B cell (primary cell): ENCODE data around the gene BZW1. TPM values are rescaled to one million over a fixed set of nuclear protein-coding genes. Genes with fewer than 3 reads are reported as not detected.

ENCODE experiments used
- ATAC-seq: fragments of 200-7000 bp; cut with Tn5 transposase; one replicate; pipeline ENCODE4 v1.10.0; 2021; ENCODE audit warnings: low read depth, mild to moderate bottlenecking, moderate number of reproducible peaks, moderate library complexity
- CTCF ChIA-PET: fragments of 350-600 bp; sonication (Branson Sonifier 250); formaldehyde crosslinking; loops from one replicate; lab custom pipeline; 2021; ENCODE audit warnings: antibody characterized with exemption, inconsistent platforms; lab: Charles Lee
- POLR2A ChIA-PET: fragments of 350-600 bp; sonication (Branson Sonifier 250); formaldehyde crosslinking; loops from one replicate; lab custom pipeline; 2021; ENCODE audit warnings: antibody characterized with exemption; lab: Charles Lee
- DNase-seq: peaks from one replicate; pipeline ENCODE4 v3.0.0; 2013
- H2AFZ ChIP-seq: 2 replicates; pipeline ENCODE4 v1.6.1; 2012; ENCODE audit warnings: mild to moderate bottlenecking, low read depth, low read length; ENCODE audit not compliant: insufficient read depth, poor library complexity, severe bottlenecking
- H3K27ac ChIP-seq, 2 donors: 1 replicate in 1 of 2; 2 replicates in 1 of 2; pipeline ENCODE4 v1.5.1; 2012 to 2013; ENCODE audit warnings: low read length in 2 of 2, mild to moderate bottlenecking in 2 of 2, moderate library complexity in 1 of 2
- H3K27me3 ChIP-seq, 4 experiments: fragments of 200-600 bp in 1 of 4; sonication (generic) in 1 of 4; replicated peaks in 1 of 4; 1 replicate in 2 of 4; 2 replicates in 2 of 4; pipeline versions ENCODE4 v1.6.1 to v1.7.0; 2013 to 2016; ENCODE audit warnings: low read length in 3 of 4, mild to moderate bottlenecking in 2 of 4, mixed read lengths in 1 of 4, moderate library complexity in 1 of 4; ENCODE audit not compliant: insufficient read depth in 4 of 4, control insufficient read depth in 3 of 4; ENCODE audit errors: control extremely low read depth in 1 of 4
- H3K36me3 ChIP-seq, 2 experiments: replicated peaks in 1 of 2; 1 replicate in 1 of 2; 2 replicates in 1 of 2; pipeline versions ENCODE4 v1.6.1 to v1.7.1; 2013; ENCODE audit warnings: low read length in 1 of 2; ENCODE audit not compliant: insufficient read depth in 2 of 2, control insufficient read depth in 1 of 2; ENCODE audit errors: control extremely low read depth in 1 of 2, extremely low read depth in 1 of 2
- H3K4me1 ChIP-seq, 2 donors: fragments of 200-600 bp in 1 of 2; sonication (generic) in 1 of 2; 1 replicate in 1 of 2; 2 replicates in 1 of 2; pipeline versions ENCODE4 v1.5.1 to v1.6.1; 2013 to 2017; ENCODE audit warnings: low read length in 2 of 2; ENCODE audit not compliant: control insufficient read depth in 2 of 2, insufficient read depth in 2 of 2
- H3K4me2 ChIP-seq: replicated peaks from 2 replicates; pipeline ENCODE3; 2012; ENCODE audit warnings: mild to moderate bottlenecking, low read depth, low read length; ENCODE audit not compliant: poor library complexity, severe bottlenecking
- H3K4me3 ChIP-seq, 5 experiments: fragments of 200-600 bp in 1 of 5; sonication (generic) in 1 of 5; 1 replicate in 3 of 5; 2 replicates in 2 of 5; pipeline versions ENCODE4 v1.5.1 to v1.7.0; 2011 to 2016; ENCODE audit warnings: low read length in 4 of 5, mild to moderate bottlenecking in 4 of 5, low read depth in 2 of 5, control low read depth in 1 of 5, moderate library complexity in 1 of 5; ENCODE audit not compliant: insufficient read depth in 1 of 5; ENCODE audit errors: control extremely low read depth in 1 of 5, extremely low read depth in 1 of 5
- H3K79me2 ChIP-seq: fragments of 200-600 bp; sonication (generic); one replicate; pipeline ENCODE4 v1.6.0; 2016; ENCODE audit warnings: low read length; ENCODE audit not compliant: control insufficient read depth, insufficient read depth
- H3K9ac ChIP-seq: fragments of 200-600 bp; sonication (generic); 2 replicates; pipeline ENCODE4 v1.6.1; 2017; ENCODE audit warnings: mild to moderate bottlenecking, low read length, moderate library complexity
- H3K9me3 ChIP-seq, 3 donors: one replicate each; pipeline versions ENCODE4 v1.6.1 to v1.7.1; 2013; ENCODE audit warnings: low read length in 2 of 3; ENCODE audit not compliant: control insufficient read depth in 2 of 3, insufficient read depth in 1 of 3; ENCODE audit errors: control extremely low read depth in 1 of 3
- H4K20me1 ChIP-seq: 2 replicates; pipeline ENCODE4 v1.6.0; 2012; ENCODE audit warnings: mild to moderate bottlenecking, low read length; ENCODE audit not compliant: insufficient read depth, control insufficient read depth, poor library complexity, severe bottlenecking
- H3K27ac Mint-ChIP-seq: one replicate; pipeline ENCODE4 v1.8.0; 2021; ENCODE audit warnings: mixed read lengths
- H3K27me3 Mint-ChIP-seq: one replicate; pipeline ENCODE4 v1.8.0; 2021; ENCODE audit warnings: mixed read lengths
- H3K4me1 Mint-ChIP-seq: one replicate; pipeline ENCODE4 v1.8.0; 2021; ENCODE audit warnings: mixed read lengths
- H3K4me3 Mint-ChIP-seq: one replicate; pipeline ENCODE4 v1.8.0; 2021; ENCODE audit warnings: mixed read lengths
- H3K9me3 Mint-ChIP-seq: one replicate; pipeline ENCODE4 v1.8.0; 2022; ENCODE audit warnings: mixed read lengths; ENCODE audit not compliant: insufficient read depth
- CTCF ChIP-seq: fragments of 200-600 bp; IDR thresholded peaks from one replicate; pipeline ENCODE4 v1.8.0; 2022; ENCODE audit warnings: antibody characterized with exemption, mild to moderate bottlenecking
- EZH2 ChIP-seq: IDR thresholded peaks from 2 replicates; pipeline ENCODE4 v1.6.1; 2012; ENCODE audit warnings: borderline replicate concordance, low read depth, mild to moderate bottlenecking, moderate library complexity, low read length; ENCODE audit not compliant: insufficient read depth, poor library complexity, severe bottlenecking
- WGBS: methylation state at CpG from one replicate; pipeline ENCODE4 v1.1.5; 2013; ENCODE audit warnings: missing lambda C conversion rate; ENCODE audit not compliant: insufficient coverage; 5-methylcytosine and 5-hydroxymethylcytosine counted together
- intact Hi-C: fragments of 100-400 bp; cut with micrococcal nuclease; formaldehyde crosslinking; loops from one replicate; pipeline ENCODE4 v1.10.0; 2022
- polyA plus RNA-seq: library from polyadenylated mRNA; depleted of rRNA; stranded (reverse); fragments of >200 nt; gene quantifications from 2 replicates; pipeline ENCODE4 v1.2.3, GENCODE V29; 2012
- total RNA-seq, 2 donors: library from RNA; stranded (reverse); fragments of 120-200 nt in 1 of 2; gene quantifications; 1 replicate in 1 of 2; 2 replicates in 1 of 2; pipeline versions ENCODE4 v1.2.3 to v1.2.4, GENCODE V29; 2013 to 2022

Gene BZW1
- total and polyA plus RNA-seq, 2 donors (not counting 1 experiment from before 2014, with no cell fraction given): 53.8 to 109 TPM

GRCh38 chr2:200777275-200777674, 34.4 kb upstream of the BZW1 start:
- ATAC-seq (no peak), DNase-seq (no peak)
- no peak overlapping the region for H3K4me3 ChIP-seq
- H3K4me2 ChIP-seq: no peak overlapping the region
- ChIA-PET POLR2A (no interaction called here), CTCF (no interaction called here)
- H3K9me3 ChIP-seq: peaks cover 0 to 2% (median 0%) of the 10 kb centered on the region in 3 donors
- H3K4me1 ChIP-seq: no peaks in the 10 kb centered on the region
- H3K36me3 ChIP-seq: no peaks in the 10 kb centered on the region
- no peak overlapping the region for H3K9ac ChIP-seq
- Mint-ChIP-seq H3K27me3 (peaks cover 13% of the 10 kb centered on the region), H3K9me3 (no peaks in the 10 kb centered on the region), H3K27ac (no peak overlapping the region), H3K4me1 (no peaks in the 10 kb centered on the region), H3K4me3 (no peak overlapping the region)
- no peak overlapping the region for H2AFZ ChIP-seq
- TF ChIP-seq EZH2 (no peak), CTCF (no peak)
- H3K79me2 ChIP-seq: no peaks in the 10 kb centered on the region
- no peak overlapping the region for H3K27ac ChIP-seq
- intact Hi-C loops: no loop called here
- H4K20me1 ChIP-seq: no peaks in the 10 kb centered on the region
- H3K27me3 ChIP-seq: no peaks in the 10 kb centered on the region

GRCh38 chr2:200778038-200778437, 33.7 kb upstream of the BZW1 start:
- no peak overlapping the region for H2AFZ ChIP-seq
- Mint-ChIP-seq H3K27me3 (peaks cover 5% of the 10 kb centered on the region), H3K4me3 (no peak overlapping the region), H3K4me1 (no peaks in the 10 kb centered on the region), H3K9me3 (no peaks in the 10 kb centered on the region), H3K27ac (no peak overlapping the region)
- H3K36me3 ChIP-seq: no peaks in the 10 kb centered on the region
- H3K27me3 ChIP-seq: no peaks in the 10 kb centered on the region
- DNase-seq: no peak
- H3K9me3 ChIP-seq: peaks cover 0 to 2% (median 0%) of the 10 kb centered on the region in 3 donors
- WGBS: 94% methylated on average over 3 of the region's 7 CpGs
- TF ChIP-seq EZH2 (no peak), CTCF (no peak)
- H3K79me2 ChIP-seq: no peaks in the 10 kb centered on the region
- no peak overlapping the region for H3K4me2 ChIP-seq
- intact Hi-C loops: no loop called here
- H3K27ac ChIP-seq: no peak overlapping the region
- H3K4me3 ChIP-seq: no peak overlapping the region
- no peak for ATAC-seq
- CTCF ChIA-PET: no interaction called here
- POLR2A ChIA-PET: no interaction called here
- no peaks in the 10 kb centered on the region for H3K4me1 ChIP-seq
- no peak overlapping the region for H3K9ac ChIP-seq
- H4K20me1 ChIP-seq: no peaks in the 10 kb centered on the region
